ENCODE results near the gene PACSIN2. TPM values are rescaled to one million over a fixed set of nuclear protein-coding genes. Genes with fewer than 3 reads are reported as not detected.

The PACSIN2 gene
- total RNA-seq, 3 donors from 2014 or later: 43.8 to 82.7 (median 72.4) TPM

- Histone ChIP-seq H3K9me3 (no peaks in the 10 kb centered on the region), H3K27me3 (no peaks in the 10 kb centered on the region), H3K36me3 (no peaks in the 10 kb centered on the region), H3K4me3 (no peak overlapping the region), H3K27ac (peak overlapping the region in 1 of 2 donors; percentile 31), H3K4me1 (peaks cover 2 to 10% of the 10 kb centered on the region in 2 donors)
- DNase-seq (ENCODE audit: low spot score in 2 of 2): no peak
- TF ChIP-seq POLR2AphosphoS5 (IDR thresholded peaks at IDR 0.05) (no peak), CTCF (IDR thresholded peaks at IDR 0.05) (no peak)
- intact Hi-C loops (cut with DNase I; ENCODE audit: low total_unique reads): no loop called here
Observed at GRCh38 chr22:43008509-43008908, 6.4 kb downstream of the PACSIN2 start.

GRCh38 chr22:43007519-43008102 lies 7.3 kb downstream of the PACSIN2 start:
- Histone ChIP-seq H3K36me3 (no peaks in the 10 kb centered on the region), H3K4me3 (no peak overlapping the region), H3K9me3 (no peaks in the 10 kb centered on the region), H3K4me1 (peaks cover 2 to 10% of the 10 kb centered on the region in 2 donors), H3K27me3 (no peaks in the 10 kb centered on the region), H3K27ac (no peak overlapping the region)
- no peak for TF ChIP-seq POLR2A (IDR thresholded peaks at IDR 0.05)
- no peak for DNase-seq (ENCODE audit: low spot score in 2 of 2)
- intact Hi-C loops (cut with DNase I; ENCODE audit: low total_unique reads): no loop called here

GRCh38 chr22:43006753-43007152 lies 8.2 kb downstream of the PACSIN2 start:
- no peak overlapping the region for H3K27ac ChIP-seq
- TF ChIP-seq POLR2AphosphoS5 (IDR thresholded peaks at IDR 0.05) (no peak), CTCF (IDR thresholded peaks at IDR 0.05) (no peak), POLR2A (IDR thresholded peaks at IDR 0.05) (no peak)
- no peaks in the 10 kb centered on the region for H3K9me3 ChIP-seq
- peaks cover 2 to 10% of the 10 kb centered on the region in 2 donors for H3K4me1 ChIP-seq
- no peak overlapping the region for H3K4me3 ChIP-seq
- no peaks in the 10 kb centered on the region for H3K27me3 ChIP-seq
- no peaks in the 10 kb centered on the region for H3K36me3 ChIP-seq
- intact Hi-C loops (cut with DNase I; ENCODE audit: low total_unique reads): no loop called here
- no peak for DNase-seq (ENCODE audit: low spot score in 2 of 2)

GRCh38 chr22:43006016-43006505 lies 8.9 kb downstream of the PACSIN2 start:
- Histone ChIP-seq H3K27me3 (no peaks in the 10 kb centered on the region), H3K4me3 (no peak overlapping the region), H3K9me3 (no peaks in the 10 kb centered on the region), H3K27ac (no peak overlapping the region), H3K4me1 (peaks cover 2 to 10% of the 10 kb centered on the region in 2 donors), H3K36me3 (no peaks in the 10 kb centered on the region)
- intact Hi-C loops (cut with DNase I; ENCODE audit: low total_unique reads): no loop called here
- DNase-seq (ENCODE audit: low spot score in 2 of 2): no peak
- TF ChIP-seq CTCF (IDR thresholded peaks at IDR 0.05) (no peak), POLR2A (IDR thresholded peaks at IDR 0.05) (no peak), POLR2AphosphoS5 (IDR thresholded peaks at IDR 0.05) (no peak)

GRCh38 chr22:43005106-43005505 lies 9.8 kb downstream of the PACSIN2 start:
- no peak for DNase-seq (ENCODE audit: low spot score in 2 of 2)
- Histone ChIP-seq H3K4me1 (peaks cover 2 to 10% of the 10 kb centered on the region in 2 donors), H3K27me3 (no peaks in the 10 kb centered on the region), H3K27ac (no peak overlapping the region), H3K9me3 (no peaks in the 10 kb centered on the region), H3K4me3 (no peak overlapping the region), H3K36me3 (no peaks in the 10 kb centered on the region)
- intact Hi-C loops (cut with DNase I; ENCODE audit: low total_unique reads): no loop called here
- no peak for TF ChIP-seq POLR2A (IDR thresholded peaks at IDR 0.05)
- TF ChIP-seq POLR2AphosphoS5 (IDR thresholded peaks at IDR 0.05): no peak
- no peak for TF ChIP-seq CTCF (IDR thresholded peaks at IDR 0.05)

All from breast epithelium (tissue), 4 donors.